ENCODE data around the gene ZNRF4. TPM values are rescaled to one million over a fixed set of nuclear protein-coding genes. Genes with fewer than 3 reads are reported as not detected.

ZNRF4 gene
- total and polyA plus RNA-seq, 12 donors, result not detected

DNA sequence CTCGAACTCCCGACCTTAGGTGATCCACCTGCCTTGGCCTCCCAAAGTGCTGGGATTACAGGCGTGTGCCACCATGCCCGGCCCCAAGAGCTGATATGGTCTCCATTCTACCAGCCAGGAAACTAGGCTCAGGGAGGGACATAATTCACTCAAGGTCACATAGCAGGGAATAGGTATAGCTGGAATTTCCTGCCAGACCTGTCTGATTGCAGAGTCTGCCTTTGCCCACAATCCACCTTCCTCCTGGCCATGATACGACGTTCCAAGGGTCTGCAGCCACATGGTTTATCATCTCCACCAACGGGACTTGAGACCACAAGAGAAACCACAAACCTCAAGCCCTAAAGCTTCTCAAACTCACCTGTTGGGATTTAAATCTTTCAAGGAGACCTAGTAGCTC lies 32.0 kb downstream of the ZNRF4 start:
- TF ChIP-seq, protein P1, sequence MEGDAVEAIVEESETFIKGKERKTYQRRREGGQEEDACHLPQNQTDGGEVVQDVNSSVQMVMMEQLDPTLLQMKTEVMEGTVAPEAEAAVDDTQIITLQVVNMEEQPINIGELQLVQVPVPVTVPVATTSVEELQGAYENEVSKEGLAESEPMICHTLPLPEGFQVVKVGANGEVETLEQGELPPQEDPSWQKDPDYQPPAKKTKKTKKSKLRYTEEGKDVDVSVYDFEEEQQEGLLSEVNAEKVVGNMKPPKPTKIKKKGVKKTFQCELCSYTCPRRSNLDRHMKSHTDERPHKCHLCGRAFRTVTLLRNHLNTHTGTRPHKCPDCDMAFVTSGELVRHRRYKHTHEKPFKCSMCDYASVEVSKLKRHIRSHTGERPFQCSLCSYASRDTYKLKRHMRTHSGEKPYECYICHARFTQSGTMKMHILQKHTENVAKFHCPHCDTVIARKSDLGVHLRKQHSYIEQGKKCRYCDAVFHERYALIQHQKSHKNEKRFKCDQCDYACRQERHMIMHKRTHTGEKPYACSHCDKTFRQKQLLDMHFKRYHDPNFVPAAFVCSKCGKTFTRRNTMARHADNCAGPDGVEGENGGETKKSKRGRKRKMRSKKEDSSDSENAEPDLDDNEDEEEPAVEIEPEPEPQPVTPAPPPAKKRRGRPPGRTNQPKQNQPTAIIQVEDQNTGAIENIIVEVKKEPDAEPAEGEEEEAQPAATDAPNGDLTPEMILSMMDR (IDR thresholded peaks at IDR 0.05), result no peak
- no peak for TF ChIP-seq POLR2A (IDR thresholded peaks at IDR 0.05)
- 66 to 69% (median 67%) methylated on average over 7 of the region's 7 CpGs for WGBS, 4 donors
- H3K36me3 ChIP-seq (replicated peaks in 1 of 2), result no peaks in the 10 kb centered on the region
- no peaks in the 10 kb centered on the region for H3K9me3 ChIP-seq (replicated peaks in 1 of 3)
- intact Hi-C loops (cut with DNase I), result loop anchor here in 1 of 2 donors (10.0 kb wide), 1 partner anchor 442 kb away; no protein-coding TSS in a partner anchor
- H3K4me3 ChIP-seq, result no peak overlapping the region
- peaks cover 19% of the 10 kb centered on the region for H3K27me3 ChIP-seq
- no peaks in the 10 kb centered on the region for H3K4me1 ChIP-seq (replicated peaks in 1 of 2)
- H3K27ac ChIP-seq, result no peak overlapping the region
- no peak for DNase-seq

DNA sequence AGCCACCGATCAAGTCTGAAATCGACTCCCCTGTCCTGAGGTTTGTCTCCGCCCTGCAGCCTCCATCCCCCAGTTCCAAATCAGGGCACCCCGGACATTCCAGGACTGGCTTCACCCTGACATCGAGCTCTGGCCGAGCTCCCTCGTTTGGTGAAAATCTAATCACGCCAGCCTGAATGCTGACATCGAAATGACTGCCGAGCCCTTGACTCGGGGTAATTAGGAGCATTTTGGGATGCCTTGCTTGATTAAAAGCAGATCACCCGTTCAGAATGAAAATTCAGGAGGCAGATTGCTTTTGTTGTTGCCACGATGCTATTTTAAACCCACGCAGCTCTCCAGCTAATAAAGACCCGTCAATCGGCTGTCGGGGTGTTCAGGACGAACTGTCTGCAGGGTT lies 34.3 kb downstream of the ZNRF4 start:
- Histone ChIP-seq H3K4me3 (no peak overlapping the region), H3K27ac (no peak overlapping the region), H3K9me3 (replicated peaks in 1 of 3) (no peaks in the 10 kb centered on the region), H3K36me3 (replicated peaks in 1 of 2) (no peaks in the 10 kb centered on the region), H3K27me3 (peaks cover 20% of the 10 kb centered on the region), H3K4me1 (replicated peaks in 1 of 2) (no peaks in the 10 kb centered on the region)
- intact Hi-C loops (cut with DNase I), result loop anchor here in 1 of 2 donors (10.0 kb wide), 1 partner anchor 445 kb away; no protein-coding TSS in a partner anchor
- WGBS, 4 donors, result 40 to 57% (median 41%) methylated on average over 12 to 18 of the region's 18 CpGs
- no peak for TF ChIP-seq POLR2A (IDR thresholded peaks at IDR 0.05)
- TF ChIP-seq, protein P1 (IDR thresholded peaks at IDR 0.05), result no peak
- DNase-seq, result no peak

DNA sequence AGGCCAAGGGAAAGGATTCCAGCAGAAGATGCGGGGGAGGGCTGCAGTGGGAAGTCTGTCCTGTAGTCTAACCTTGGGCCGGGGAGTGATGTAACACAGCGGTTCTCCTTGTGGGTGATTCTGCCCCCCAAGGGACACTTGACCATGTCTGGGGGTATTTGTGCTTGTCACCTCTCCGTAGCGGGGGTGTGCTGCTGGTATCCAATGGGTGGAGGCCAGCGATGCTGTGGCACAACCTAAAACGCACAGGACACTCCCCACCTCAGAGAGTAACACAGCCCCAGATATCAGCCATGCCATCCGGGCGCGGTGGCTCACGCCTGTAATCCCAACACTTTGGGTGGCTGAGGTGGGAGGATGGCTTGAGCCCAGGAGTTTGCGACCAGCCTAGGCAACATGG lies 36.3 kb downstream of the ZNRF4 start:
- intact Hi-C loops (cut with DNase I), result no loop called here
- TF ChIP-seq, protein P1 (IDR thresholded peaks at IDR 0.05), result no peak
- DNase-seq, result no peak
- Histone ChIP-seq H3K27me3 (peaks cover 24% of the 10 kb centered on the region), H3K9me3 (replicated peaks in 1 of 3) (no peaks in the 10 kb centered on the region), H3K27ac (no peak overlapping the region), H3K4me3 (no peak overlapping the region), H3K4me1 (replicated peaks in 1 of 2) (no peaks in the 10 kb centered on the region), H3K36me3 (replicated peaks in 1 of 2) (no peaks in the 10 kb centered on the region)
- 79 to 100% (median 88%) methylated on average over 4 to 12 of the region's 12 CpGs for WGBS, 4 donors

DNA sequence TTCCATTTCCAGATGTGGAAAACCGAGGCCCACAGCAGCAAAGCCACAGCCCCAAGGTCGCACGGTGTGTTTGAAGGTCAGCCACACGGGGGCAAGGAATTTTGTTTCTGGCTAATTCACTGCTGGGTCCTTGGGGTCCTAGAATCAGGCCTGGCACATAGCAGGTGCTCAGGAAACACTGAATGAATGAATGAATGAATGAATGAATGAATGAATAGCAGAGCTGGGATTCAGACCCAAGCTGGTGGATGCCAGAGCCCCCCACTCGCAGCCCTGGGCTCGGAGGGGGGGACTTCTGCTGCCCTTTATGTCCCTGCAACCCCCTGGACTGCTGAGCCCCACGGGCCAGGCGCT lies 37.0 kb downstream of the ZNRF4 start:
- Histone ChIP-seq H3K4me1 (replicated peaks in 1 of 2) (no peaks in the 10 kb centered on the region), H3K27ac (no peak overlapping the region), H3K4me3 (no peak overlapping the region), H3K27me3 (peaks cover 26% of the 10 kb centered on the region), H3K36me3 (replicated peaks in 1 of 2) (no peaks in the 10 kb centered on the region), H3K9me3 (replicated peaks in 1 of 3) (no peaks in the 10 kb centered on the region)
- intact Hi-C loops (cut with DNase I), result no loop called here
- DNase-seq, result no peak
- 55 to 63% (median 57%) methylated on average over 3 to 8 of the region's 8 CpGs for WGBS, 4 donors
- TF ChIP-seq, protein P1 (IDR thresholded peaks at IDR 0.05), result no peak
- no peak for TF ChIP-seq POLR2A (IDR thresholded peaks at IDR 0.05)
